NCI-H524 treated with DMSO at 0.1 percent for 48 hours (cell line): ENCODE measurements around the gene ABCC9.

Experiments used
- DNase-seq: peaks from one replicate; lab custom pipeline; 2025; lab: John Stamatoyannopoulos, UW

ABCC9 gene

GRCh38 chr12:21940549-21941505, at the start of gene ABCC9:
Gene ABCC9, minus strand, starts transcription at chr12:21941426. Its CDS starts 4,752 bp downstream, at chr12:21936674.
- peak; percentile 72 for DNase-seq

- DNase-seq, result no peak
These were observed 48.7 kb upstream of the ABCC9 start for GRCh38 chr12:21989819-21990412.

GRCh38 chr12:21988619-21989018, 47.4 kb upstream of the ABCC9 start:
- DNase-seq, result no peak

- DNase-seq, result no peak
These were observed 46.5 kb upstream of the ABCC9 start for GRCh38 chr12:21987755-21988154.

- no peak for DNase-seq
These were observed 43.9 kb upstream of the ABCC9 start for GRCh38 chr12:21985155-21985554.

GRCh38 chr12:21984375-21984774, 43.1 kb upstream of the ABCC9 start:
- DNase-seq, result no peak

- no peak for DNase-seq
These were observed 41.9 kb upstream of the ABCC9 start for GRCh38 chr12:21983095-21983494.

- DNase-seq, result no peak
These were observed 39.3 kb upstream of the ABCC9 start for GRCh38 chr12:21980544-21980943.

GRCh38 chr12:21975293-21975692, 34.1 kb upstream of the ABCC9 start:
- DNase-seq, result no peak

GRCh38 chr12:21973221-21973620, 32.0 kb upstream of the ABCC9 start:
- no peak for DNase-seq

GRCh38 chr12:21972055-21972454, 30.8 kb upstream of the ABCC9 start:
- no peak for DNase-seq

GRCh38 chr12:21971344-21971743, 30.1 kb upstream of the ABCC9 start:
- DNase-seq, result no peak

GRCh38 chr12:21962821-21963220, 21.6 kb upstream of the ABCC9 start:
- no peak for DNase-seq

GRCh38 chr12:21962236-21962635, 21.0 kb upstream of the ABCC9 start:
- no peak for DNase-seq

- DNase-seq, result no peak
These were observed 9.4 kb upstream of the ABCC9 start for GRCh38 chr12:21950649-21951048.

- no peak for DNase-seq
These were observed 7.8 kb upstream of the ABCC9 start for GRCh38 chr12:21949036-21949435.

- DNase-seq, result no peak
These were observed 5.8 kb upstream of the ABCC9 start for GRCh38 chr12:21946983-21947382.

- no peak for DNase-seq
These were observed 3.8 kb upstream of the ABCC9 start for GRCh38 chr12:21945002-21945401.

- DNase-seq, result no peak
These were observed 1.1 kb upstream of the ABCC9 start for GRCh38 chr12:21942377-21942703.

GRCh38 chr12:21941506-21942376, 515 bp upstream of the ABCC9 start:
- peak; percentile 18 for DNase-seq

- DNase-seq, result peak; percentile 82
These were observed 1.8 kb downstream of the ABCC9 start for GRCh38 chr12:21939435-21939834.

- no peak for DNase-seq
These were observed 2.3 kb downstream of the ABCC9 start for GRCh38 chr12:21938879-21939278.

GRCh38 chr12:21934173-21934572, 7.1 kb downstream of the ABCC9 start:
- DNase-seq, result no peak
